Astrocyte (in vitro differentiated cells and primary cell): ENCODE measurements around the gene ZNF10.

Source experiments
- EZH2 ChIP-seq: IDR thresholded peaks from 2 replicates; pipeline ENCODE4 v1.6.1; 2012; ENCODE audit warnings: mild to moderate bottlenecking, low read length, inconsistent platforms; ENCODE audit not compliant: insufficient read depth
- TF ChIP-seq, protein P1 (sequence below): IDR thresholded peaks from 2 replicates; pipeline ENCODE4 v1.5.1; 2011; ENCODE audit warnings: low read depth, mild to moderate bottlenecking, inconsistent platforms, low read length, moderate library complexity; ENCODE audit not compliant: insufficient read depth

DNA sequence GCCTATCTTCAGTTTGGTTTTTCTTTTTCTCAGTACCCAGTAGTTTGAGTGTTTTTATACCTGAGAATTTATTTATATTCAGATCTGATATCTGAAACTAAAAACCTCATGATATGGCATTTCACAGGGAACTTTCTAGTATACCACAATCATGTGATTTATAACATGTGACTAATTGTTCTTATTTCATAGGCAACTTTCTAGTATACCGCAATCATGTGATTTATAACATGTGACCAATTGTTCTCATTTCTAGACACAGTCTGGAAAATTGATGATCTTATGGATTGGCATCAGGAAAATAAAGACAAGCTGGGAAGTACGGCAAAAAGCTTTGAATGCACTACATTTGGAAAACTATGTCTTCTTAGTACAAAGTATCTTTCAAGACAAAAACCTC is 71.5 kb downstream of the ZNF10 start:
- TF ChIP-seq, protein P1, sequence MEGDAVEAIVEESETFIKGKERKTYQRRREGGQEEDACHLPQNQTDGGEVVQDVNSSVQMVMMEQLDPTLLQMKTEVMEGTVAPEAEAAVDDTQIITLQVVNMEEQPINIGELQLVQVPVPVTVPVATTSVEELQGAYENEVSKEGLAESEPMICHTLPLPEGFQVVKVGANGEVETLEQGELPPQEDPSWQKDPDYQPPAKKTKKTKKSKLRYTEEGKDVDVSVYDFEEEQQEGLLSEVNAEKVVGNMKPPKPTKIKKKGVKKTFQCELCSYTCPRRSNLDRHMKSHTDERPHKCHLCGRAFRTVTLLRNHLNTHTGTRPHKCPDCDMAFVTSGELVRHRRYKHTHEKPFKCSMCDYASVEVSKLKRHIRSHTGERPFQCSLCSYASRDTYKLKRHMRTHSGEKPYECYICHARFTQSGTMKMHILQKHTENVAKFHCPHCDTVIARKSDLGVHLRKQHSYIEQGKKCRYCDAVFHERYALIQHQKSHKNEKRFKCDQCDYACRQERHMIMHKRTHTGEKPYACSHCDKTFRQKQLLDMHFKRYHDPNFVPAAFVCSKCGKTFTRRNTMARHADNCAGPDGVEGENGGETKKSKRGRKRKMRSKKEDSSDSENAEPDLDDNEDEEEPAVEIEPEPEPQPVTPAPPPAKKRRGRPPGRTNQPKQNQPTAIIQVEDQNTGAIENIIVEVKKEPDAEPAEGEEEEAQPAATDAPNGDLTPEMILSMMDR, result no peak
- TF ChIP-seq EZH2, result no peak
